ENCODE data around the gene RSPH3. TPM values are rescaled to one million over a fixed set of nuclear protein-coding genes. Genes with fewer than 3 reads are reported as not detected.
"Not testable (repeated sequence)": the region's sequence is repeated elsewhere in the genome, so short reads cannot be mapped to it uniquely, and the experiment has no call there.

The RSPH3 gene
- polyA plus RNA-seq, 1 of the 3 experiments (the other 2 are of a cell fraction) = 2.1 TPM

- Histone ChIP-seq H3K9ac (no peak overlapping the region), H3F3A (replicated peaks; ENCODE audit: insufficient read depth) (no peaks in the 10 kb centered on the region), H3K9me3 (no peaks in the 10 kb centered on the region), H3K36me3 (replicated peaks in 1 of 2; ENCODE audit: control insufficient read depth in 1 of 2, insufficient read depth in 2 of 2, low read length in 1 of 2) (no peaks in the 10 kb centered on the region), H3K9me2 (no peaks in the 10 kb centered on the region), H3K27ac (ENCODE audit: low read depth in 2 of 2, low read length in 1 of 2) (no peak overlapping the region), H4K20me1 (ENCODE audit: insufficient read depth) (no peaks in the 10 kb centered on the region), H3K4me3 (ENCODE audit: low read depth in 2 of 2, low read length in 1 of 2) (no peak overlapping the region), H3K4me1 (ENCODE audit: control insufficient read depth in 1 of 2, insufficient read depth in 2 of 2, low read depth in 1 of 2, low read length in 1 of 2) (peaks cover 0 to 7% of the 10 kb centered on the region in 2 experiments; a peak in 1 of 4 replicates), H3K4me2 (no peak overlapping the region), H2AFZ (ENCODE audit: low read depth) (no peak overlapping the region), H3K27me3 (ENCODE audit: insufficient read depth) (no peaks in the 10 kb centered on the region), H3K79me2 (ENCODE audit: insufficient read depth) (no peaks in the 10 kb centered on the region)
- TF ChIP-seq PBX3 (IDR thresholded peaks at IDR 0.05) = no peak
- no peak for TF ChIP-seq FOXM1 (IDR thresholded peaks at IDR 0.05; ENCODE audit: low read depth)
- no peak for TF ChIP-seq MAX (IDR thresholded peaks at IDR 0.05; ENCODE audit: low read depth)
- TF ChIP-seq ZBTB33 (IDR thresholded peaks at IDR 0.05; ENCODE audit: borderline replicate concordance, low read depth) = no peak
- no peak for TF ChIP-seq EZH2phosphoT487 (IDR thresholded peaks at IDR 0.05; ENCODE audit: borderline replicate concordance, low read depth)
- TF ChIP-seq FOSL2 (IDR thresholded peaks at IDR 0.05; ENCODE audit: borderline replicate concordance, low read depth) = no peak
- TF ChIP-seq MEF2A (IDR thresholded peaks at IDR 0.05; ENCODE audit: borderline replicate concordance, low read depth) = no peak
- TF ChIP-seq REST (IDR thresholded peaks at IDR 0.05; ENCODE audit: low read depth, low read length) = no peak
- no peak for TF ChIP-seq JUND (IDR thresholded peaks at IDR 0.05)
- TF ChIP-seq RCOR1 (IDR thresholded peaks at IDR 0.05; ENCODE audit: low read length) = no peak
- TF ChIP-seq TEAD4 (IDR thresholded peaks at IDR 0.05; ENCODE audit: borderline replicate concordance, insufficient read depth) = no peak
- TF ChIP-seq SMC3 (IDR thresholded peaks at IDR 0.05; ENCODE audit: low read depth, low read length) = no peak
- no peak for TF ChIP-seq SIN3A (IDR thresholded peaks at IDR 0.05; ENCODE audit: borderline replicate concordance, low read depth, low read length)
- TF ChIP-seq ELF1 (IDR thresholded peaks at IDR 0.05) = no peak
- ChIA-PET POLR2A (no interaction called here), CTCF (interaction anchor here (1.6 kb wide), 1 partner anchor 92 kb away, joined by 5 read pairs; no protein-coding TSS in a partner anchor)
- DNase-seq = no peak
- WGBS (ENCODE audit: low lambda C conversion rate) = 83% methylated on average over 4 of the region's 4 CpGs
These were observed 12.2 kb upstream of the RSPH3 start for GRCh38 chr6:159012201-159012600.

- H3K9me3 ChIP-seq; H2AFZ ChIP-seq (ENCODE audit: low read depth); H3K4me2 ChIP-seq; H3K4me1 ChIP-seq (ENCODE audit: control insufficient read depth in 1 of 2, insufficient read depth in 2 of 2, low read depth in 1 of 2, low read length in 1 of 2); POLR2A ChIA-PET; H3F3A ChIP-seq (replicated peaks; ENCODE audit: insufficient read depth); H3K27ac ChIP-seq (ENCODE audit: low read depth in 2 of 2, low read length in 1 of 2); H3K79me2 ChIP-seq (ENCODE audit: insufficient read depth); H3K9me2 ChIP-seq; H3K36me3 ChIP-seq (replicated peaks in 1 of 2; ENCODE audit: control insufficient read depth in 1 of 2, insufficient read depth in 2 of 2, low read length in 1 of 2); H3K4me3 ChIP-seq (ENCODE audit: low read depth in 2 of 2, low read length in 1 of 2); DNase-seq; H3K27me3 ChIP-seq (ENCODE audit: insufficient read depth); H3K9ac ChIP-seq; H4K20me1 ChIP-seq (ENCODE audit: insufficient read depth): not testable (repeated sequence)
- CTCF ChIA-PET = interaction anchor here (1.4 kb wide), 1 partner anchor 32 kb away, joined by 3 read pairs; no protein-coding TSS in a partner anchor
- WGBS (ENCODE audit: low lambda C conversion rate) = 82% methylated on average over 7 of the region's 7 CpGs
These were observed 10.1 kb upstream of the RSPH3 start for GRCh38 chr6:159010037-159010612.

Data from SK-N-SH (cell line).